Skeletal muscle tissue (tissue), 4 donors: ENCODE results near the gene GNPTAB. TPM values are rescaled to one million over a fixed set of nuclear protein-coding genes. Genes with fewer than 3 reads are reported as not detected.

Experiments
- H3K27ac ChIP-seq: one replicate; pipeline ENCODE4 v1.7.0; 2013; ENCODE audit warnings: mild to moderate bottlenecking, low read depth, low read length, inconsistent platforms
- H3K27me3 ChIP-seq, 3 donors: one replicate each; pipeline ENCODE4 v1.7.0; 2013; ENCODE audit warnings: low read length in 3 of 3; ENCODE audit not compliant: control insufficient read depth in 3 of 3, insufficient read depth in 3 of 3
- H3K36me3 ChIP-seq, 3 donors: one replicate each; pipeline ENCODE4 v1.7.0; 2013; ENCODE audit warnings: low read length in 3 of 3; ENCODE audit not compliant: control insufficient read depth in 3 of 3, insufficient read depth in 3 of 3
- H3K4me1 ChIP-seq, 3 donors: one replicate each; pipeline ENCODE4 v1.7.0; 2013; ENCODE audit warnings: low read length in 3 of 3, mild to moderate bottlenecking in 3 of 3; ENCODE audit not compliant: control insufficient read depth in 3 of 3, insufficient read depth in 3 of 3
- H3K4me3 ChIP-seq, 3 donors: one replicate each; pipeline ENCODE4 v1.7.0; 2013; ENCODE audit warnings: low read length in 3 of 3
- H3K9ac ChIP-seq, 3 donors: one replicate each; pipeline ENCODE4 v1.7.0; 2013; ENCODE audit warnings: low read length in 3 of 3, mild to moderate bottlenecking in 3 of 3, moderate library complexity in 2 of 3, low read depth in 1 of 3
- H3K9me3 ChIP-seq, 3 donors: one replicate each; pipeline ENCODE4 v1.7.0; 2013; ENCODE audit warnings: low read length in 3 of 3; ENCODE audit not compliant: control insufficient read depth in 3 of 3
- total RNA-seq: library from RNA; depleted of rRNA; stranded (reverse); fragments of >200 nt; gene quantifications from one replicate; pipeline ENCODE4 v1.2.3, GENCODE V29; 2014
- donor health status: Osteomylitis.

Gene GNPTAB
- total RNA-seq, 1 donor from 2014 or later = 10.4 TPM

GRCh38 chr12:101780599-101780998 is 50.2 kb downstream of the GNPTAB start:
- no peaks in the 10 kb centered on the region for H3K9me3 ChIP-seq
- no peaks in the 10 kb centered on the region for H3K27me3 ChIP-seq
- no peak overlapping the region for H3K27ac ChIP-seq
- H3K4me3 ChIP-seq = no peak overlapping the region
- peaks cover 2 to 17% (median 7%) of the 10 kb centered on the region in 3 donors for H3K36me3 ChIP-seq
- no peak overlapping the region for H3K9ac ChIP-seq
- peaks cover 19 to 22% (median 21%) of the 10 kb centered on the region in 3 donors for H3K4me1 ChIP-seq

- Histone ChIP-seq H3K9ac (no peak overlapping the region), H3K9me3 (no peaks in the 10 kb centered on the region), H3K27ac (no peak overlapping the region), H3K27me3 (no peaks in the 10 kb centered on the region), H3K4me1 (peaks cover 19 to 22% (median 21%) of the 10 kb centered on the region in 3 donors), H3K4me3 (no peak overlapping the region), H3K36me3 (peaks cover 2 to 14% (median 7%) of the 10 kb centered on the region in 3 donors)
Measured at GRCh38 chr12:101779626-101780025, 51.1 kb downstream of the GNPTAB start.

- Histone ChIP-seq H3K9ac (no peak overlapping the region), H3K9me3 (no peaks in the 10 kb centered on the region), H3K27ac (no peak overlapping the region), H3K36me3 (peaks cover 2 to 11% (median 7%) of the 10 kb centered on the region in 3 donors), H3K4me1 (peaks cover 19 to 22% (median 21%) of the 10 kb centered on the region in 3 donors), H3K4me3 (no peak overlapping the region), H3K27me3 (no peaks in the 10 kb centered on the region)
Measured at GRCh38 chr12:101779200-101779599, 51.6 kb downstream of the GNPTAB start.

DNA sequence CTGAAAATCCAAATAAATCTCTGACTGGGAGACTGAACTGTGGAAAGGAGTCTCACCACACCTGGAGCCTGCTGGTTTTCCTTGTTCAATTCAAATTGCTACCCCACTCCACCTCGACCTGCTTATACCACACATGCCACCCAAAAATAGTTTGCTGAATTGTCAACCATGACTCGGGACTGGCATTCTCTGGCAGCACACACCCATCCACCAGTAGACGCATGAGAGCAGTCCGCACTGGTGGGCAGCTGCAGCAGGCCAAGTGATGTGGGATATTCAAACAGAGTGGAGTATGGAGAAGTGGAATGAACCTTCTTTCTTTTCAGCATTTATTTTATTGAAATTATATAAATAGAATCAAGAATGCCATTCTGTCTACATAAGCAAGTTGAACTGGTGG is 52.8 kb downstream of the GNPTAB start:
- H3K36me3 ChIP-seq = peaks cover 2 to 10% (median 7%) of the 10 kb centered on the region in 3 donors
- no peaks in the 10 kb centered on the region for H3K9me3 ChIP-seq
- peak overlapping the region in 1 of 3 donors; percentile 23 for H3K9ac ChIP-seq
- no peaks in the 10 kb centered on the region for H3K27me3 ChIP-seq
- peak overlapping the region; percentile 60 for H3K27ac ChIP-seq
- no peak overlapping the region for H3K4me3 ChIP-seq
- H3K4me1 ChIP-seq = peaks cover 15 to 18% (median 15%) of the 10 kb centered on the region in 3 donors

DNA sequence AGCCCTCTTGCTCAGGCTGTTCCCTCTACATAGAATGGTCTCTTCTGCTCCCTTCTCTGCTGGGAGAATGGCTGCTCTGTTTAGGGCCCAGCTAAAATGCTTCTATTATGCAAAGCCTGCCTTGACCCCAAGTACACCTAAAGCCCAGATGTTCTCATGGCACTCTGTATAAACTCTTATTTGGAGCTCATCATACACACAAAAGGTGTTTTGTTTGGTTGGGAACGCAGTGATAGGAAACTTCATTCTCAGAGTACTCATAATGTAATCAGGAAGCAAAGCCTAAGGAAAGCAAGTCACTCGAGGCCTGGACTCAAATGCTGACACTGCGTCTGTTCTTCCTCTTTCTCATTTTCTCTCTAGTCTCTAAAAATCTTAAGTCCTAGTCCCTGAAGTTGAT is 53.3 kb downstream of the GNPTAB start:
- Histone ChIP-seq H3K27me3 (no peaks in the 10 kb centered on the region), H3K27ac (peak overlapping the region; percentile 60), H3K4me3 (no peak overlapping the region), H3K9ac (peak overlapping the region in 1 of 3 donors; percentile 23), H3K9me3 (no peaks in the 10 kb centered on the region), H3K4me1 (peaks cover 10 to 18% (median 11%) of the 10 kb centered on the region in 3 donors), H3K36me3 (peaks cover 2 to 10% (median 7%) of the 10 kb centered on the region in 3 donors)

DNA sequence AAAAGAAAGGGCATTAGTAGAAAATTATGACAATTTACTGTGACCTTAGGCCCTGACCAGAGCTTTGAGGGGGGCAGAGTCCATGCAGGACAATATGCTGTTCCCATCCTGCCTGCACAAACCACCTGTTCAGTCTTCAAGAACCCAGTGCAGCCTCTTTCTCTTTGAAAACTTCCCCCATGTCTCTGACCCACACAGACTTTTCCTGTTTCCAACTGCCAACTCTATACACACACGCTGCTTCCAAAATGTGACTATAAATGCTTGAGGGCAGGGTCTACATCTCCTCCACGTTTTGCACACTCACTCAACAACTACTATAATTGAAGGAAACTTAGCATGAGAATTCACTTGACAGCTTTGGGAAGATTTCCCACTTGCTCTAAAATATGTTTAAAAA is 54.9 kb downstream of the GNPTAB start:
- no peaks in the 10 kb centered on the region for H3K9me3 ChIP-seq
- no peak overlapping the region for H3K9ac ChIP-seq
- H3K4me1 ChIP-seq = peaks cover 10 to 18% (median 10%) of the 10 kb centered on the region in 3 donors
- H3K4me3 ChIP-seq = no peak overlapping the region
- no peak overlapping the region for H3K27ac ChIP-seq
- no peaks in the 10 kb centered on the region for H3K27me3 ChIP-seq
- H3K36me3 ChIP-seq = peaks cover 6 to 16% (median 7%) of the 10 kb centered on the region in 3 donors

GRCh38 chr12:101773650-101774162 is 57.1 kb downstream of the GNPTAB start:
- peaks cover 10 to 18% (median 10%) of the 10 kb centered on the region in 3 donors for H3K4me1 ChIP-seq
- no peaks in the 10 kb centered on the region for H3K9me3 ChIP-seq
- H3K27ac ChIP-seq = no peak overlapping the region
- peaks cover 15 to 18% (median 17%) of the 10 kb centered on the region in 3 donors for H3K36me3 ChIP-seq
- no peak overlapping the region for H3K9ac ChIP-seq
- no peak overlapping the region for H3K4me3 ChIP-seq
- no peaks in the 10 kb centered on the region for H3K27me3 ChIP-seq

GRCh38 chr12:101772012-101772775 is 58.6 kb downstream of the GNPTAB start:
- peak overlapping the region in 1 of 3 donors; percentile 35 for H3K9ac ChIP-seq
- H3K36me3 ChIP-seq = peaks cover 18 to 27% (median 26%) of the 10 kb centered on the region in 3 donors
- H3K27ac ChIP-seq = no peak overlapping the region
- no peak overlapping the region for H3K4me3 ChIP-seq
- H3K4me1 ChIP-seq = peaks cover 0 to 4% (median 1%) of the 10 kb centered on the region in 3 donors
- no peaks in the 10 kb centered on the region for H3K27me3 ChIP-seq
- no peaks in the 10 kb centered on the region for H3K9me3 ChIP-seq

DNA sequence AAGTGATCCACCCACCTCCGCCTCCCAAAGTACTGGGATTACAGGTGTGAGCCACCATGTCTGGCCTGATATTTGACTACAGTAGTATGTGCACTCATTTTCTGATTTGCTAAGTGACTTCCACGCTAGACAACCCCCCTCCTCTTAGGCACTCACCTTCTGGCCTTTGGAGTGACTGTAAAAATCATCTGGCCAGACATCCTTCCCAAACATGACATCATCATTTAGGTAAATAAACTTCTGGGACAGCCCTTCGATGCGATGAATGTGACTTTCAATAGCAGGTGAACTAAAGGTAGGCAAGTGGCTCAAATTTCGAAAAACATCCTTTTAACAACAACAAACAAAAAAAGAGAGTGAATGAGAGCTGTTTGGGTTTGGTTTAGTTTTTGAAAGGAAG is 60.9 kb downstream of the GNPTAB start:
- H3K4me1 ChIP-seq = peaks cover 0 to 2% (median 0%) of the 10 kb centered on the region in 3 donors
- H3K9ac ChIP-seq = no peak overlapping the region
- no peaks in the 10 kb centered on the region for H3K9me3 ChIP-seq
- H3K36me3 ChIP-seq = peaks cover 25 to 33% (median 33%) of the 10 kb centered on the region in 3 donors
- no peak overlapping the region for H3K4me3 ChIP-seq
- H3K27me3 ChIP-seq = no peaks in the 10 kb centered on the region
- H3K27ac ChIP-seq = no peak overlapping the region

DNA sequence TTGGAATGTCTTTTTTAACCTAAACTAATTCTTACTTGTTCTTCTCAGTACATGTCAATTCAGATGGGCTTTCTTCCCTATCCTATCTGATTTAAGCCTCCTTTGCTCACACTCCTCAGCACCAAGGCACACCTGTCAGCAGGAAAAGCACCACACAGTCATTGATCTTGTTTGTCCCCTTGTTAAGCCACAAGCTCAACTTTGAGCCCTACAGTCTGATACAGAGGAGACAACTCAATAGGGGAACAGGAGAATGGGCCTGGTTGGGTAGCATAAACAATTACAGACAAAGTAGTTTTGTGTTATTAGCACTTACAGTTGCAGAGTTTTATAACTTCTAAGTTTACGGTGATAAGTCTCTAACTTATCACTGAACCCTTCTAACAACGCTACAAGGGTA is 62.0 kb downstream of the GNPTAB start:
- H3K36me3 ChIP-seq = peaks cover 25 to 36% (median 33%) of the 10 kb centered on the region in 3 donors
- no peak overlapping the region for H3K27ac ChIP-seq
- no peak overlapping the region for H3K4me3 ChIP-seq
- H3K9ac ChIP-seq = no peak overlapping the region
- H3K27me3 ChIP-seq = no peaks in the 10 kb centered on the region
- H3K9me3 ChIP-seq = no peaks in the 10 kb centered on the region
- H3K4me1 ChIP-seq = no peaks in the 10 kb centered on the region
